GM10266 (cell line): ENCODE data around the gene S1PR1.
"Not testable (repeated sequence)": the region's sequence is repeated elsewhere in the genome, so short reads cannot be mapped to it uniquely, and the experiment has no call there.

Source experiments
- DNase-seq: peaks from one replicate; pipeline ENCODE4 v3.0.0; 2012; ENCODE audit errors: extremely low spot score
- TF ChIP-seq, protein P1 (sequence below): IDR thresholded peaks from 2 replicates; pipeline ENCODE4 v1.5.1; 2012; ENCODE audit warnings: mild to moderate bottlenecking, low read depth; ENCODE audit not compliant: control insufficient read depth, insufficient read depth; ENCODE audit errors: missing control alignments

The S1PR1 gene

DNA sequence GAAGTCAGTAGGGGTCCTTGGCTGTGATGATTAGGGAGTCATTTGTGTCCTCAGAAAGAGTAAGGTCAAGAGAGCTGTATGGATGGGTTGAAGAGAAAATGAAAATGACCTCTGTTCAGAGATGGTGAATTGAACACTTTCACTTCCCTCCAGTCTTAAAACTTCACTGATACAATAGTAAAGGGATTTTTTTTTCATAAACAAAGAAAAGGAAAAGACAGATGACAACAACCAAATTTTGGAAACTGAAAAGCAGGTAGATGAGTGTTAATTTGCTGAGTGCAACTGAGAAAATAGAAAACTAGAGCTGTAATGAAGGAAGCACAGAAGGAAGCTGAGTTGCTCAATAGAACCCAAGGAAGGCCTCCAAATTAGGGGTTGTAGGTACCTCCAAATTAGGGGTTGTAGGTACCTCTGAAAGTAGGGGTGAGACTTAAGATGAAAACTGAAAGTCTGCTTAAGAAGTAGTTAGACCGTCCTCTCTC, 14.8 kb upstream of the S1PR1 start:
- peak; percentile 46 for DNase-seq
- TF ChIP-seq, protein P1, sequence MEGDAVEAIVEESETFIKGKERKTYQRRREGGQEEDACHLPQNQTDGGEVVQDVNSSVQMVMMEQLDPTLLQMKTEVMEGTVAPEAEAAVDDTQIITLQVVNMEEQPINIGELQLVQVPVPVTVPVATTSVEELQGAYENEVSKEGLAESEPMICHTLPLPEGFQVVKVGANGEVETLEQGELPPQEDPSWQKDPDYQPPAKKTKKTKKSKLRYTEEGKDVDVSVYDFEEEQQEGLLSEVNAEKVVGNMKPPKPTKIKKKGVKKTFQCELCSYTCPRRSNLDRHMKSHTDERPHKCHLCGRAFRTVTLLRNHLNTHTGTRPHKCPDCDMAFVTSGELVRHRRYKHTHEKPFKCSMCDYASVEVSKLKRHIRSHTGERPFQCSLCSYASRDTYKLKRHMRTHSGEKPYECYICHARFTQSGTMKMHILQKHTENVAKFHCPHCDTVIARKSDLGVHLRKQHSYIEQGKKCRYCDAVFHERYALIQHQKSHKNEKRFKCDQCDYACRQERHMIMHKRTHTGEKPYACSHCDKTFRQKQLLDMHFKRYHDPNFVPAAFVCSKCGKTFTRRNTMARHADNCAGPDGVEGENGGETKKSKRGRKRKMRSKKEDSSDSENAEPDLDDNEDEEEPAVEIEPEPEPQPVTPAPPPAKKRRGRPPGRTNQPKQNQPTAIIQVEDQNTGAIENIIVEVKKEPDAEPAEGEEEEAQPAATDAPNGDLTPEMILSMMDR, result no peak

DNA sequence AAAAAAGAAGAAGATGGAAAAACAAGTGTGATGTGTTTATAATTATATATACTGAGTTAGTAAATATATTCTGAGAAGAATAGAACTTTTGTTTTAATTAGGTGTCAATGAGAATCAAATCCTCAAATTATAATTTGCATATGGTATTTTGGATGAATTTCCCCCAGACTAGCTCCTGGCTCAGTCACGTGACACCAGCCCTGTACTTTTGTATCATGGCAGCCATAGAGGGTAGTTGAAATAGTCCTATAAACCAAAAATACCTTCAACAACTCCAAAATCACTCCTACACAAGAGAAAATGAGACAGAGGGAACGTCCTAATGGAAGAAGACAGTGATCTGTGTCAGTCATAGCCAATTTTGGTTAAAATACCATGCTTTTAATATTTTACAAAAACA, 9.0 kb upstream of the S1PR1 start:
- TF ChIP-seq, protein P1, result no peak
- no peak for DNase-seq

DNA sequence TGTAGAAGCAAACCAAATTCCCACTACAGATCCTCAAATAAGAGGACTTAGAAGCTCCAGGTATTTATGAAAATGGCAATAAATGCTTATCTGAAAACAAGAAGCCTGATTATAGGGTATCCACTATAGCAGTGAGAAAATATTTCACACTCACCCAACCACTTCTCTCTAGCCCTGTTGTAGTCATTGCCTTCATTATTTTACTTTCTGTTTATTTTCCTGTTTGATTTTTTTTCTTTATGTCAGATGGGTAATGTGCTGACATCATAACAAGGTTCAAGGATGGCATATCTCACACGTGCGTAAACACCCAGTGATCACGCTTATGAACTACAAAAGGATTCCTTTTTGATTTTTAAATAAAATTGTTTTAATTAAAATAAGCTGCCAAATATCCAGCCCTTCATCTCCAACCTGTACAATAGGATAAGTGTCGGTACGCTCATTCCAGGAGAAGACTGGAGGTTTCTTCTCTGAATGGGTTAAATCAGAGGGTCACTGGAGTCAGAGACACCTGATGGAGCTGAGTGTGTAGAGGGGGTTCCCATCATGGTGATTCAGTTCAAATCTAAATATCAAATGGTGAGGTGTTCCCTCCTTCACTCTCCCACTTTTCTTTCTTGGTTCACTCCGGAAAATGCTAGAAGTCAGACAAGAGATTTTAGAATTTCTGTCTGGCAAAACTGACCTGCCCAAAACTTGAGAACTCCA, 8.2 kb upstream of the S1PR1 start:
- DNase-seq, result no peak
- TF ChIP-seq, protein P1, result no peak

DNA sequence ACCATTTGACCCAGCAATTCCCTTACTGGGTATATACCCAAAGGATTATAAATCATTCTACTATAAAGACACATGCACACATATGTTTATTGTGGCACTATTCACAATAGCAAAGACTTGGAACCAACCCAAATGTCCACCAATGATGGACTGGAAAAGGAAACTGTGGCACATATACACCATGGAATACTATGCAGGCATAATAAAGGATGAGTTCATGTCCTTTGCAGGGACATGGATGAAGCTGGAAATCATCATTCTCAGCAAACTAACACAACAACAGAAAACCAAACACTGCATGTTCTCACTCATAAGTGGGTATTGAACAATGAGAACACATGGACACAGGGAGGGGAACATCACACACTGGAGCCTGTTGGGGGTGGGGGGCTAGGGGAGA, 4.6 kb upstream of the S1PR1 start:
- not testable (repeated sequence) for DNase-seq

DNA sequence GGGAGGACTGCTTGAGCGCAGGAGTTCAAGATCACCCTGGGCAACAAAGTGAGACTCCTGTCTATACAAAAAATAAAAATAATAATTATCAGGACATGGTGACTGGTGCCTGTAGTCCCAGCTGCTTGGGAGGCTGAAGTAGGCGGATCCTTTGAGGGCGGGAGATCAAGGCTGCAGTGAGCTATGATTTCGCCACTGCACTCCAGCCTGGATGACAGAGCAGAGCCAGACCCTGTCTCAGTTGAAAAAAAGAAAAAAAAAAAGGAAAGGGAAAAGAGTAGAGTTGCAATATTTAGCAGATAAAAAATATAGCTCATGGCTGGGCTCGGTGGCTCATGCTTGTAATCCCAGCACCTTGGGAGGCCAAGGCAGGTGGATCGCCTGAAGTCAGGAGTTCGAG, 3.3 kb upstream of the S1PR1 start:
- no peak for DNase-seq
- TF ChIP-seq, protein P1, result no peak

DNA sequence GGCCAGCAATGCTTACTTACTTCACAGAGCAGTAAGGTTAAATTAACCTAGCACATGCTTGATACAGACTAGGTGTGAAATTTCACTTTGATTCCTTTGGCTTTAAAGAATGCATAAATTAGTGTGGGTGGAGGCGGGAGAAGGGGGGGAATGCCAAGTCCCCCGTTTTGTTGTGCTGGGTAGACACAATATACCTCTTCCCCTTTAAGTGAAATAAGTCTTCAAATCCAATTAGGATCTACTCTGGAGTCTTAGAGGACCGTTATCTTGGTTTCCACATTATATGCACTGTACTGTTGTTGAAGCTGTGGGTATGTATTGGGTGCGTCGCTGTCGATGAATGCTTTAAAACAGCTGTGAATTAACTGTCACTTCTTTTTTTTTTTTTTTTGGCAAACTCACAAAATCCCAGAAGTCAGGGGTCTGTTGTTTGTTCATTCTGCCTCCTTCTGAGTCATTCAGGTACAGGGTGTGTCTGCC, 1.6 kb upstream of the S1PR1 start:
- DNase-seq, result no peak
- TF ChIP-seq, protein P1, result no peak

DNA sequence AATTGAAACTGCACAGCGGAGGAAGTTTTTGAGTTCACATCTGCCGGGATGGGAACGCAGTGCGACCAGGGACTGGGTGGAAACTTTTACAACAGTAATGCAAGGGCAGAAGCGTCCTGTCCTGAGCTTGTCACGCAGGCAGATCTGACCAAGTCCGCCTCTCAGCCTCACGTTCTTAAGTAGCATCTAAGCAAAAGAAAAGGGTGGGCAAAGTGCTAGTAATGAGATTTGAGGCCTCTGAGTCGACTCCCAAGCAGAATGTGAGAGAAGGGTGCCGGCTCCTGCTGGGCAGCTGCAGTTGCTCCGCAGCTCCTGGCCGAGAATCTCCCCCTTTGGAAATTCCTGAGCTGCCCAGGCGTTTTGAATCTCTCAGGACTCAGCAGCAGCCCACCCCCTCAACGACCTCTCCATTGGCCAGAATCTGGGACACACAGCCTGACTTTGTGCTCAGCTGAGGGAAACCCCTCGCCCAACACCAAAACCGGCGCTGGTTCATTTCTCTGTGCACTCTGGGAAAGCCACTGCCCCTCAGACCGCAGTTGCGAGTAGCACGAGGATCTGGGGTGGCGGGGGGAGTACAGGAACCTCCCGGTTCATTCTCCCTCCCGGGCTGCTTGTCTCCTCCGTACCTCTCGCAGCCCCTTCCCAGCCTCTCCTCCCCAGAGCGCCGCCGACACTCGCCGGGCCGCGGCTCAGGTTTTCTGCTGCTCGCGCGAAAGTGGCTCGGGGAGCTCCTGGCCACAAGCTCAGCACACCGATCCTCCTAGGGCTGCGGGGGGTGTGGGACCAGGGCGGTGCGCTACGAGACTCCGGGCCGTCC, 913 bp upstream of the S1PR1 start:
- DNase-seq, result peak; percentile 51
- TF ChIP-seq, protein P1, result no peak
